Activated CD4-positive, alpha-beta T cell treated with anti-CD3 and anti-CD28 coated beads for 36 hours (primary cell): ENCODE data around the gene CNTNAP4. TPM values are rescaled to one million over a fixed set of nuclear protein-coding genes. Genes with fewer than 3 reads are reported as not detected.

Experiments
- ATAC-seq: fragments of 200-7000 bp; cut with Tn5 transposase; one replicate; pipeline ENCODE4 v1.10.0; 2021; ENCODE audit warnings: mild to moderate bottlenecking, moderate library complexity
- CTCF ChIA-PET: fragments of 350-600 bp; sonication (Branson Sonifier 250); formaldehyde crosslinking; loops from one replicate; lab custom pipeline; 2021; ENCODE audit warnings: antibody characterized with exemption; lab: Charles Lee
- POLR2A ChIA-PET: fragments of 350-600 bp; sonication (Branson Sonifier 250); formaldehyde crosslinking; loops from one replicate; lab custom pipeline; 2021; ENCODE audit warnings: antibody characterized with exemption, inconsistent platforms; lab: Charles Lee
- DNase-seq: peaks from one replicate; pipeline ENCODE4 v3.0.0-alpha.2; 2020
- H3K27ac Mint-ChIP-seq: one replicate; pipeline ENCODE4 v1.8.0; 2021; ENCODE audit warnings: mixed read lengths
- H3K27me3 Mint-ChIP-seq: one replicate; pipeline ENCODE4 v1.8.0; 2021; ENCODE audit warnings: mixed read lengths
- H3K36me3 Mint-ChIP-seq: one replicate; pipeline ENCODE4 v1.8.0; 2021; ENCODE audit warnings: low read depth, mixed read lengths
- H3K4me1 Mint-ChIP-seq: one replicate; pipeline ENCODE4 v1.8.0; 2021; ENCODE audit warnings: mixed read lengths
- H3K4me3 Mint-ChIP-seq: one replicate; pipeline ENCODE4 v1.8.0; 2021; ENCODE audit warnings: mild to moderate bottlenecking, moderate library complexity, mixed read lengths
- H3K9me3 Mint-ChIP-seq: one replicate; pipeline ENCODE4 v1.8.0; 2021; ENCODE audit warnings: low read depth, mixed read lengths
- intact Hi-C, 2 experiments: fragments of 100-400 bp; cut with DNase I in 1 of 2; cut with micrococcal nuclease in 1 of 2; formaldehyde crosslinking; loops; one replicate each; pipeline versions ENCODE4 v1.14.2 to v1.15.1; 2022 to 2024; cut with DNase I, micrococcal nuclease
- total RNA-seq, 2 experiments: library from RNA; stranded (reverse); gene quantifications; one replicate each; pipeline ENCODE4 v1.2.3, GENCODE V29; 2021

Gene CNTNAP4
- total RNA-seq, 2 experiments from 2014 or later = not detected

DNA sequence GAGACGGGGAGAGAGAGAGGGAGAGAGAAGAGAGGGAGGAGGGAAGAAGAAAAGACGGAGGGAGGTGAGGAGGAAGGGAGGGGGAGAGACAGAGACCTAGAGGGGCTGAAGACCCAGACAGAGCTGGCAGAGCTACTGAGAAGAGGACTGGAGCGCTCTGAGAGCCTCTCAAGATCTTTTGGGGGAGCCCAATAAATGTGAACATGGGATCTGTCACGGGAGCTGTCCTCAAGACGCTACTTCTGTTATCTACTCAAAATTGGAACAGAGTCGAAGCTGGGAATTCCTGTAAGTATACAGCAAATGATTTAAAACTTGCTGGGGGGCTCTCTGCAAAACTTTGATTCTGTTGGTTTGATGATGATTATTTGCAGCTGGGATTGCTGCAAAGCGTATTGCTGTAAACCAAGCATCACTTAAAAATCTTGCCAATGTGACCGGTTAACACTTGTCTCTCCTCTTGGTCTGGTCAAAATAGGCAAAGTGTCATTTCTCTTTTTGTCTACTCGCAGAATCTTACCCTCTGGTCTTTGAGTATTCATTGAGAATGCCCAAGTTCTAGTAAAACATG lies 344 bp downstream of the CNTNAP4 start:
- CTCF ChIA-PET = interaction anchor here (1.1 kb wide), 1 partner anchor 10 kb away, joined by 3 read pairs; no protein-coding TSS in a partner anchor
- no peaks in the 10 kb centered on the region for H3K4me1 Mint-ChIP-seq
- DNase-seq (no peak), ATAC-seq (no peak)
- POLR2A ChIA-PET = no interaction called here
- no peaks in the 10 kb centered on the region for H3K36me3 Mint-ChIP-seq
- no peak overlapping the region for H3K4me3 Mint-ChIP-seq
- H3K9me3 Mint-ChIP-seq = no peaks in the 10 kb centered on the region
- peaks cover 2% of the 10 kb centered on the region for H3K27me3 Mint-ChIP-seq
- intact Hi-C loops = loop anchor here in 1 of 2 experiments (2.0 kb wide), 1 partner anchor 893 kb away; no protein-coding TSS in a partner anchor
- no peak overlapping the region for H3K27ac Mint-ChIP-seq

DNA sequence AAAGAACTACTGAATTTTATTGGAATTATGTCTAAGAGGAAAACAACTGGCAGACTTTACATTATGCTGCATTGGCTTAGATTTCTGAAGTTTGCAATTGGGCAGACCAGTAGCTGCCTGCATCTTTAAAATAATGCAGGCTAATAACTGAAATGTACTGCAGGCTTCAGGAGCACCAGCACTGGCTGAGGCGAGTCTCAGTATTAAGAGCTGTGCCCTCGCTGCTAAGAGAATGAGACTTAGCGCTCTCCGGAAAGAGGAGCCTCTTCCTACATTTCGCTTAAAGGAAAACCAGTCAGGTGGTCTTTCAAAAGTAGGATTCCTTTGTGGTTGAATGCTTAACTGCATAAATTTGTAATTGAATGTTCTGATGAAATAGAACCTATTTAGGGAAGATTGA lies 885 bp downstream of the CNTNAP4 start:
- DNase-seq = no peak
- ChIA-PET CTCF (interaction anchor here (1.1 kb wide), 1 partner anchor 9 kb away, joined by 3 read pairs; no protein-coding TSS in a partner anchor), POLR2A (no interaction called here)
- no peak for ATAC-seq
- Mint-ChIP-seq H3K36me3 (no peaks in the 10 kb centered on the region), H3K27me3 (peaks cover 2% of the 10 kb centered on the region), H3K27ac (no peak overlapping the region), H3K4me3 (no peak overlapping the region), H3K9me3 (no peaks in the 10 kb centered on the region), H3K4me1 (no peaks in the 10 kb centered on the region)
- intact Hi-C loops = loop anchor here in 1 of 2 experiments (2.0 kb wide), 1 partner anchor 893 kb away; no protein-coding TSS in a partner anchor

DNA sequence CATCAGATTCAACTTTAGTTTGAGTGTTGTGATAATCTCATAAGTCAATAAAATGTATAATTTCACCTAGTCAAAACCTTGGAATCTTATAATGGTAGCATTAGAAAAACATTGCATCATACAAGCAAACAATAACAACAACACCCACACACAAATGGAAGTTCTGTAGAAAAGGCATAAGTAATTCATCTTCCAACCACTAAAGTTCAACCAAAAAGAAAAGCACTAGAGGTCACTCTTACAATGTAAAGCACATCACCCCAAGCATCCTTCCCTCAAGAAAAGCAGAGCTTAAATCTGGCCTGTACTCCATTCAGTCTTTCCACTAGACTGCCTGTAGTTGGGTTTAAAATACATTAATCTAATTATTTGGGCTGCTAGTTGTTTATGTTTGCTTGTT lies 1.8 kb downstream of the CNTNAP4 start:
- Mint-ChIP-seq H3K4me3 (no peak overlapping the region), H3K27ac (no peak overlapping the region), H3K36me3 (no peaks in the 10 kb centered on the region), H3K9me3 (no peaks in the 10 kb centered on the region), H3K4me1 (no peaks in the 10 kb centered on the region), H3K27me3 (peaks cover 2% of the 10 kb centered on the region)
- ATAC-seq = no peak
- ChIA-PET CTCF (interaction anchor here (1.0 kb wide), 1 partner anchor 892 kb away, joined by 4 read pairs; no protein-coding TSS in a partner anchor), POLR2A (no interaction called here)
- no peak for DNase-seq
- intact Hi-C loops = loop anchor here in 1 of 2 experiments (2.0 kb wide), 1 partner anchor 892 kb away; no protein-coding TSS in a partner anchor

DNA sequence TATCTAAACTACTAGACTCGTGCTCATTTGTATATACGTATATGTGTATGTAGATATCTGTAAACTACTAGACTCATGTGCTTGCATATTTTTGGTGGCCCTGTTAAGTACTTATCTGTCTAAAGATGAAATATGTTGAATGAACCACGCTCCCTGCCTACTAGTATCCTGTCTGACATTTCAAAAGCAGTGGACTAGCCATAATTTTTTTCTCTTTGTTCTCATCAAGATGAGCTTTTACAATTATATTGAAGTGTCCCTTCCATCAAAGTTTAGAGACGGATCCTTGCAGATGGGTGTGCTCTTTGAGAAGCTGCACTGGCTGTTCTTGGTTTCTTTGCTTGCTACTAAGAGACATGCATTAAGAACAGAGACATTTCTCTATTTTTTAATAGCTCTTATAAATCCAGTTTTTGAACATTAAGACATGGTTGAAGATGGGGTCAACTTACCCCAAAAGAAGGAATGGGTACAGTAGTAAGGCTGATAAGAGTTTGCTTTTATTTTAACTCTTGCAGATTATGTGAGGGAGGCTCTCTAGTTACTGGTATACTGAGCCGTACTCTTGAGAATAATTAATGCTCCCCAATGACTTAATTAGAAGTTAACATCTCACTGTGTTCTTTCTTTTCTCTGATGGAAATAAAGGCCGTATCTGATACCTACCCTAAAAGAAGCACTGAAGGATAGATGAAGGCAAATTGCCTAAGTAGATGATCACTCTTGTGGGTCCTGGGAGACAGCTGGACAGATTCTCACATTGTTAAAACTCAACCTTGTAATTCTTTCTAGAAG lies 3.4 kb downstream of the CNTNAP4 start:
- Mint-ChIP-seq H3K9me3 (no peaks in the 10 kb centered on the region), H3K27ac (no peak overlapping the region), H3K4me3 (no peak overlapping the region), H3K4me1 (no peaks in the 10 kb centered on the region), H3K27me3 (peaks cover 2% of the 10 kb centered on the region), H3K36me3 (no peaks in the 10 kb centered on the region)
- POLR2A ChIA-PET = no interaction called here
- no peak for DNase-seq
- CTCF ChIA-PET = interaction anchor here (1.2 kb wide), 1 partner anchor 891 kb away, joined by 3 read pairs; no protein-coding TSS in a partner anchor
- intact Hi-C loops = no loop called here
- ATAC-seq = no peak

DNA sequence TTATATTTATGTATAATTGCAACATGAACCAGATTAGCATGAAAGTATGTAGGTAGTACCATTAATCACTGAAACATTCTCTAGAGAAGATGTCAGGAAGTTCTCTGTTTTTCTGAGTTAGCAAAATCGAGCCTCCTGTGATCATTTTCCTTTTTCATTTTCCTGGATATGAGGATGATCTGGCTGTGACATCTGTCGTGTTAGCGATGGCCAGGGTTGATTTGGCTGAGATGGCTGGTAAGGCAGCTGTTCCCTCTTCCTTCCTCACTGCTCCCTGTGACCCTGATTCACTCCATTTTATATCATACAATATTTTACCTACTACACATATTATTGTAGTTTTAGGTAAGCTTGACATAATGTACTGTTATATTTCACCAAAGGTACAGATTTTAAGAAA lies 10.3 kb downstream of the CNTNAP4 start:
- DNase-seq (no peak), ATAC-seq (no peak)
- ChIA-PET CTCF (interaction anchor here (1.4 kb wide), 1 partner anchor 9 kb away, joined by 3 read pairs; no protein-coding TSS in a partner anchor), POLR2A (no interaction called here)
- no peaks in the 10 kb centered on the region for H3K36me3 Mint-ChIP-seq
- no peak overlapping the region for H3K4me3 Mint-ChIP-seq
- no peak overlapping the region for H3K27ac Mint-ChIP-seq
- intact Hi-C loops = no loop called here
- no peaks in the 10 kb centered on the region for H3K4me1 Mint-ChIP-seq
- no peaks in the 10 kb centered on the region for H3K27me3 Mint-ChIP-seq
- peaks cover 4% of the 10 kb centered on the region for H3K9me3 Mint-ChIP-seq

DNA sequence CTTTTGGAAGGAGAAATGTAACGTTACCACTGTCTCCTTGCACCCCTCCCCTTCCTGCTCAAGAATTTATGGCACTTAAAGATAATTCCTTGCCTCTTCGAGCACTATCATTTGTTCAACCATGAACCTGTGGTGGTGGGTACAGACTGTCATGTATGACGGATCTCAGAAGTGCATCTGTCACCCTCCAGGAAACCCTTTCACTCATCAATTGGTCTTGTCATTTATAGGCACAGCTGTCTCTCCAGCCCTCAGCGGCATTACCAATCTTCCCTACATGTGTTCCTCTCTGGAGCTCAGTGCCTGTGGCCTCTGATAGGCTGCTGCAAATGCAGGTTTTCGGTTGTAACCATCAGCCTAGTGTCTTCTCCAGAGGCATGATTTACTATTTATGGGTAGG lies 15.0 kb downstream of the CNTNAP4 start:
- ChIA-PET POLR2A (no interaction called here), CTCF (no interaction called here)
- no peak for ATAC-seq
- intact Hi-C loops = no loop called here
- Mint-ChIP-seq H3K27ac (no peak overlapping the region), H3K36me3 (no peaks in the 10 kb centered on the region), H3K9me3 (peaks cover 4% of the 10 kb centered on the region), H3K4me3 (no peak overlapping the region), H3K27me3 (no peaks in the 10 kb centered on the region), H3K4me1 (no peaks in the 10 kb centered on the region)
- no peak for DNase-seq

DNA sequence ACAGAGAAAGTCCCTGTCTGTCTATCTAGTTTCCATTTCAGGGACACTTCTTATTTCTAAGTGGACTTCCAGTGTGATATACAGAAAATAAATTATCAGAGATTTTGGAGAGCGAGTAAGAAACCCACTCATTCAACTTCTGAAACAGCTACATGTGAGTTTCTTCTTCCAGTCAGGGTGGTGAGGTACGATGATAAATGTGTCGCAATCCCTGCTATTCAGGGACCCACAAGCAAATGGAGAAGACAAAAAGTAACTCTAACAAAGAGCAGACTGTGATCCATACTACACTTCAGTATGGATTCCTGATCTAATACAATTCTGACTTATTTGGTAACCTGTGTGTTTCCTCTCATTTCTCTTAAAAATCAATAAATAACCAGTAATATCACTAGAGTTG lies 16.8 kb downstream of the CNTNAP4 start:
- no peaks in the 10 kb centered on the region for H3K36me3 Mint-ChIP-seq
- H3K9me3 Mint-ChIP-seq = peaks cover 4% of the 10 kb centered on the region
- no peak for DNase-seq
- no peak overlapping the region for H3K27ac Mint-ChIP-seq
- intact Hi-C loops = no loop called here
- ChIA-PET CTCF (no interaction called here), POLR2A (no interaction called here)
- H3K27me3 Mint-ChIP-seq = no peaks in the 10 kb centered on the region
- H3K4me3 Mint-ChIP-seq = no peak overlapping the region
- H3K4me1 Mint-ChIP-seq = no peaks in the 10 kb centered on the region
- no peak for ATAC-seq

DNA sequence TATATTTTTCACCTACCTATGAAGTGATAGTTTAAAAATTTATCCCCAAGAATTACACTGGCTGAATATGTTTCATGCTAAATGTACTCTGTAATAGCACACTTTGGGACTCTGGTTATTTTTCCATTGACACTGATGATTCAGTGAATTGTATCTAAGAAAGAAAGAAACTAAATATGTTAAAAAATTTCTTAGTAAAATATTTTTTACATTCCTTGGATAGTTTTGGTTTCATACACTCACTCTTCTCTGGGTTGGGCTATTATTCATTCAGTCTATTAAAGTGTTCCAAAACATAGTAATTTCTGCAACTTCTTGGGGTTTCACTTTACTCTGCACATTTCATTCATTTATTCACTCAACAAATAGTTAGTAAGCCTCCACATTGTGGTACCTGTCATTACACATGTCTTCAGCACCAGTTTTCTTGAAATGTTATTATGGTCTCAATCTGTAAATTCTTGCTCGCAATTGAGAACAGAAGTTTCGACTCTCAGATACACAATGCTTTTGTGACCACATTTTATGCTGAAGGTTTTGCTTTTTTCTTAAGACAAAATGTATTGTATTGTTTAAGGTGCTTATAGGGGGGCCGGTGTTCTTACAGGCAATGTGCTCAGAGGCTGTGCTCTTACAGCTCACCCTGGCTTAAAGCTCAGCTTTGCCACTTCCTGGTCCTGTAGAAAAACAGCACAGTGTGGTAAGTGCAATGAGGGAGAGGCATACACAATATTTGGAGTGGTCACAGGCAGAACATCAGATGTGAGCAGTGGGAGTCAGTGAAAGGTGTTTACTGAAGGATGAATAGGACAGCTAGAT lies 17.4 kb downstream of the CNTNAP4 start:
- intact Hi-C loops = no loop called here
- ChIA-PET CTCF (no interaction called here), POLR2A (no interaction called here)
- Mint-ChIP-seq H3K4me3 (no peak overlapping the region), H3K27ac (no peak overlapping the region), H3K36me3 (no peaks in the 10 kb centered on the region), H3K9me3 (peaks cover 4% of the 10 kb centered on the region), H3K27me3 (no peaks in the 10 kb centered on the region), H3K4me1 (no peaks in the 10 kb centered on the region)
- no peak for DNase-seq
- no peak for ATAC-seq

DNA sequence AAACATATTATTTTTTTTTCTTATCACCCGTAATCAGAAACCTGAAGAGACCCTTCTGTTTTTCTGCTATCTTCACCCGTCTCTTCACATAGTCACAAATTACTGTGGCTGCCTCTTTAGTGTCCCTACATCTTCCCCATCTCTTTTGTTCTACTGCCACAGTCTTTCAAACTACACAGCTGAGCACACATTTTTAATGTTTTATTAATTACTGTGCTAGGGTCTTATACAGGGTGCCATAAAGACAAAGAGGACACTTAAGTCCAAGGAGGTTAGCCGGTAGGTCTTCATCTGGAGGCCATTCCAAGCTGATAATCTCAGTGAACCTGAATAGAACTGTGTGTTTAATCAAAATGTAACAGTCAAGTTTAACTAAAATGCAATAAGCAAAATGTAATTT lies 20.7 kb downstream of the CNTNAP4 start:
- Mint-ChIP-seq H3K36me3 (no peaks in the 10 kb centered on the region), H3K4me3 (no peak overlapping the region)
- DNase-seq = no peak

DNA sequence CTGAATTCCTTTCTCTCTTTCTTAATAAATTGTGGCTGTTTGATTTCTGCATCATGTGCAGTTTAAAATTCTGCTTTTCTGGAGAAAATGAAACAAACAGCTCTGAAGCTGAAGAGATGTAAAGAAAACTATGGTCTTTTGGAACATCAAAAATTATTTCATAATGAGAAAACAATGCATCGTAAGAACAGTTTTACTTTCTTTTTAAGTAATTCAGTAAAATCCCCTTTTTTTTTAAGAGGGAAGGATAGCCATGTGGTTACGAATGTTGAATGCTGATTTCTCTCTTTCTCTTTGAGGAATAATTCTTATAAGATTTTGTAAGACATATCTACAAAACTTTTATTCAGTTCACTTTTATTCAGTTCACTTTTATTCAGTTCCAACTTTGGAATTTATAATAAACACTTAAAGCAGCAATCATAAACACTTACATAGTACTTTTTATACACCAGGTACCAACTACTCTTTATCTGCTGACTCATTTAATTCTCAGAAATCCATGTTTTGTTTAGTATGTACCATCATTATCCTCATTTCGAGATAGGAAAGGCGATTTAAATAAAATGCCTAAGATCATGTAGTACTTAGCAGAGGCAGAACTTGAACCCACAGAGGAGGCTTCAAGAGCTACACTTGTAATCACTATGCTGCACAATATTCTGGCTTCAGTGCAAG lies 26.6 kb downstream of the CNTNAP4 start:
- Mint-ChIP-seq H3K4me1 (no peaks in the 10 kb centered on the region), H3K27ac (no peak overlapping the region), H3K27me3 (no peaks in the 10 kb centered on the region), H3K9me3 (no peaks in the 10 kb centered on the region), H3K36me3 (no peaks in the 10 kb centered on the region), H3K4me3 (no peak overlapping the region)
- POLR2A ChIA-PET = no interaction called here
- CTCF ChIA-PET = no interaction called here
- intact Hi-C loops = no loop called here
- ATAC-seq = no peak
- no peak for DNase-seq

More for the DNA sequence above, 20.7 kb downstream of the CNTNAP4 start:
- no peak overlapping the region for H3K27ac Mint-ChIP-seq
- POLR2A ChIA-PET = no interaction called here
- no peaks in the 10 kb centered on the region for H3K27me3 Mint-ChIP-seq
- no peak for ATAC-seq
- CTCF ChIA-PET = no interaction called here
- no peaks in the 10 kb centered on the region for H3K4me1 Mint-ChIP-seq
- H3K9me3 Mint-ChIP-seq = peaks cover 2% of the 10 kb centered on the region
- intact Hi-C loops = no loop called here
